ENCODE measurements around the gene PGA3.
"Not testable (repeated sequence)": the region's sequence is repeated elsewhere in the genome, so short reads cannot be mapped to it uniquely, and the experiment has no call there.

Gene PGA3

DNA sequence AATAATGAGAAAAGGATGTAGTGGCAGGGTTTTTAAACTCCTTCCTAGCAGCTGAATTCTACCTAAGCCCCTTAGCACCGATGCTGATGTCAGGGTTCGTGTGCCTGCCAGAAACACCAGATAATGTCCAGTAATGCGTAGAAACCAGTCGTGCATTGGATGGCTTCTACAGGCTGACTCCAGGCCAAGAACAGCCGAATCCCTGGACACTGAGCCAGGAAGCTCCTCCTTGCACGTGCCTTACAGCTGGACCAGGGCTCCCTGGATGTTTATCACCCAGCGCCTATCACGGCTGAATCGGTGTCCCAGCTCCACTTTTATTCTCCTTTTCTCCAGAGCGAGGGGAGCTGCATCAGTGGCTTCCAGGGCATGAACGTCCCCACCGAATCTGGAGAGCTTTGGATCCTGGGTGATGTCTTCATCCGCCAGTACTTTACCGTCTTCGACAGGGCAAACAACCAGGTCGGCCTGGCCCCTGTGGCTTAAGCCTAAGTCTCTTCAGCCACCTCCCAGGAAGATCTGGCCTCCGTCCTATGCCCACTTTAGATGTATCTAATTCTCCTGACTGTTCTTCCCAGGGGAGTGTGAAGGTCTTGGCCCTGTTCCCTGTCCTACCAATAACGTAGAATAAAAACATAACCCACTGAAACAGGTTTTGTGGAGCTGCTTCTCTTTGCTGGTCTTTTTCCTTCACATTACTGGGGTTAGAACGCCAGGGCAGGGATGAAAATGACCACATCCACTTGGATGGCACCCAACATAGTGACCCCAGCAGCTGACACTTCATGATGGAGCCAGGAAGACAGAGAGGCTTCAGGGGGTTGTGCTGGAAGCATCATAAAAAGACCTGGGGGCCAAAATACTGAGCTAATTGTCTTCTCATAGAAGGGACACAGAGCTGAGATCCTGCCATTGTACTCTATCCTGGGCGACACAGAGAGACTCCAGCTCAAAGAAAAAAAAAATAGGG lies 47.8 kb downstream of the PGA3 start:
- DNase-seq (ENCODE audit: low spot score): not testable (repeated sequence)

GRCh38 chr11:61252332-61252731 lies 49.0 kb downstream of the PGA3 start:
- DNase-seq (ENCODE audit: low spot score): not testable (repeated sequence)

- peak; percentile 87 for DNase-seq (ENCODE audit: low spot score)
Measured at GRCh38 chr11:61254403-61255025, 51.2 kb downstream of the PGA3 start.

- DNase-seq (ENCODE audit: low spot score): no peak
Measured at GRCh38 chr11:61256710-61257482, 53.6 kb downstream of the PGA3 start.

- no peak for DNase-seq (ENCODE audit: low spot score)
Measured at GRCh38 chr11:61258546-61258945, 55.2 kb downstream of the PGA3 start.

DNA sequence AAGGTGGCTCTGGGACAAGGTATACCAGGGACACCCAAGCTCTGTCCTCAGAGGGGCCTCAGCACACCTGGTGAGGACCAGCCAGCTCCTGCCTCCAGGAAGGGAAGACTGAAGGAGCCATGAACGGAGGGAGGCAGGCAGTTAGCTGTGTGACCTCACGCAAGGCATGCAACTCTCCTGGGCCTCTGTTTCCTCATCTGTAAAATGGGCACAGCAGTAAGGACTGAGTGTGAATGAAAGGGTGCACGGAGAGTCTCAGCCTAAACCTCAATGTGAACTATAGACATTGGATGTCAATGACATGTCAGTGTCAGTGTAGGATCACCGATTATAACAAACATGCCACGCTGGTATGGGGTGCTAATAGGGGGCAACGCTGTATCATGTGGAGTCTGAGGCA lies 56.0 kb downstream of the PGA3 start:
- DNase-seq (ENCODE audit: low spot score): no peak
